Stimulated activated CD8-positive, alpha-beta memory T cell treated with anti-CD3 and anti-CD28 coated beads, Interleukin-7, amount 100 ng/mL, for 24 hours (primary cell): ENCODE results near the gene SVIL.
"Not testable (repeated sequence)": the region's sequence is repeated elsewhere in the genome, so short reads cannot be mapped to it uniquely, and the experiment has no call there.

Experiments
- DNase-seq: peaks from one replicate; pipeline ENCODE4 v3.0.0-alpha.2; 2020; ENCODE audit warnings: low read depth

SVIL gene

GRCh38 chr10:29648983-29649268 lies 14.2 kb upstream of the SVIL start:
- DNase-seq = no peak

- no peak for DNase-seq
Observed at GRCh38 chr10:29648114-29648982, 13.6 kb upstream of the SVIL start.

GRCh38 chr10:29647478-29647877 lies 12.7 kb upstream of the SVIL start:
- DNase-seq = no peak

GRCh38 chr10:29646960-29647461 lies 12.2 kb upstream of the SVIL start:
- no peak for DNase-seq

GRCh38 chr10:29646238-29646902 lies 11.6 kb upstream of the SVIL start:
- DNase-seq = no peak

- no peak for DNase-seq
Observed at GRCh38 chr10:29643771-29644501, 9.2 kb upstream of the SVIL start.

GRCh38 chr10:29642990-29643389 lies 8.2 kb upstream of the SVIL start:
- no peak for DNase-seq

- no peak for DNase-seq
Observed at GRCh38 chr10:29637537-29637936, 2.8 kb upstream of the SVIL start.

GRCh38 chr10:29636178-29636577 lies 1.4 kb upstream of the SVIL start:
- DNase-seq = no peak

- no peak for DNase-seq
Observed at GRCh38 chr10:29635711-29636144, 957 bp upstream of the SVIL start.

- no peak for DNase-seq
Observed at GRCh38 chr10:29634105-29634504, 666 bp downstream of the SVIL start.

GRCh38 chr10:29631049-29631339 lies 3.8 kb downstream of the SVIL start:
- DNase-seq = no peak

GRCh38 chr10:29630205-29631048 lies 4.3 kb downstream of the SVIL start:
- no peak for DNase-seq

- no peak for DNase-seq
Observed at GRCh38 chr10:29628912-29629526, 5.8 kb downstream of the SVIL start.

- no peak for DNase-seq
Observed at GRCh38 chr10:29628311-29628710, 6.5 kb downstream of the SVIL start.

GRCh38 chr10:29627201-29628132 lies 7.3 kb downstream of the SVIL start:
- DNase-seq = no peak

GRCh38 chr10:29624357-29624756 lies 10.4 kb downstream of the SVIL start:
- not testable (repeated sequence) for DNase-seq

GRCh38 chr10:29623797-29624196 lies 11.0 kb downstream of the SVIL start:
- DNase-seq = no peak

- no peak for DNase-seq
Observed at GRCh38 chr10:29622382-29622922, 12.3 kb downstream of the SVIL start.

- DNase-seq = no peak
Observed at GRCh38 chr10:29621161-29621560, 13.6 kb downstream of the SVIL start.
